Choroid plexus epithelial cell (primary cell): Measurements from ENCODE around the gene HOXC5.

Experiments used
- DNase-seq: peaks from one replicate; pipeline ENCODE4 v3.0.0-alpha.2; 2010; ENCODE audit warnings: low read depth
- H3K4me3 ChIP-seq: 2 replicates; pipeline ENCODE4 v1.5.1; 2011; ENCODE audit warnings: low read depth, mild to moderate bottlenecking, control low read depth, low read length, moderate library complexity
- TF ChIP-seq, protein P1 (sequence below): conservative IDR thresholded peaks from 2 replicates; pipeline ENCODE4 v1.5.1; 2011; ENCODE audit warnings: low read depth, mild to moderate bottlenecking, control low read depth, inconsistent platforms, low read length, moderate library complexity

The HOXC5 gene

DNA sequence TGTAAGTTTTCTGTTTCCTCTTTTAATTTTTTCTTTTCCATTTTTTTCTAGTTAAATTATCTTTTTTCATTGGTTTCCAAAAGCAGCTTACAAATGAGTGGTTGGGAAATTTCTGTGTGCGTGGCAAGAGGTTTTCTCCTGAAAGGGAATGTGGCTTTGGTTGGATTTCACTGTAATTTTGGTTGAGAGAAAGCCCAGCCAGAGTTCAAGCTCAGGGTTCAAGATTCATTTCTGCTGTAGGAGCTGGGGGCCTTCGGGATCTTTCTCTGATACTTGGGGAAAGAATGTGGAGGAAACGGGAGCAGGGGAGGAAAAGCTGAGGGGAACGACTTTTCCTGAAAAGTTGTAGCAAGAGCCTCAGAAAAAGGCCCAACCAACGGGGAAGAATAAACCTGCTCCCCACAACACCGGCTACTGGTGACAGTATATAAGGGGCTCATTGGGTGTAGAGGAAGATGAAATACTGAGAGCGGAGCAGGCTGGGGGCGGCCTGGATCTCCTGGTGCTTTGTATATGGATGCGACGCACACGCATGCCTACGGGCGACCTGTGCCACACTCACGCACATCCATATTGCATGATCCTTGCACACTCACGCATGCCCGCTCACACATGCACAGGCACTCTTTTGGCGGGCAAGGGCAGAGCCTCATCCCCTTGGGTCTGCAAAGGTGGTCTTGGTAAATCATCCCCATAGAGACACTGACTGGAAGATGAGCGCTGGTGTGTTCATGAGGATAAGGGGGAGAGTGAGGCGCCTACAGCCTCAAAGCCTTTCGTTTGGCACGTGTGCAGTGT is 46.0 kb upstream of the HOXC5 start:
- no peak for DNase-seq
- H3K4me3 ChIP-seq, result no peak overlapping the region
- TF ChIP-seq, protein P1, sequence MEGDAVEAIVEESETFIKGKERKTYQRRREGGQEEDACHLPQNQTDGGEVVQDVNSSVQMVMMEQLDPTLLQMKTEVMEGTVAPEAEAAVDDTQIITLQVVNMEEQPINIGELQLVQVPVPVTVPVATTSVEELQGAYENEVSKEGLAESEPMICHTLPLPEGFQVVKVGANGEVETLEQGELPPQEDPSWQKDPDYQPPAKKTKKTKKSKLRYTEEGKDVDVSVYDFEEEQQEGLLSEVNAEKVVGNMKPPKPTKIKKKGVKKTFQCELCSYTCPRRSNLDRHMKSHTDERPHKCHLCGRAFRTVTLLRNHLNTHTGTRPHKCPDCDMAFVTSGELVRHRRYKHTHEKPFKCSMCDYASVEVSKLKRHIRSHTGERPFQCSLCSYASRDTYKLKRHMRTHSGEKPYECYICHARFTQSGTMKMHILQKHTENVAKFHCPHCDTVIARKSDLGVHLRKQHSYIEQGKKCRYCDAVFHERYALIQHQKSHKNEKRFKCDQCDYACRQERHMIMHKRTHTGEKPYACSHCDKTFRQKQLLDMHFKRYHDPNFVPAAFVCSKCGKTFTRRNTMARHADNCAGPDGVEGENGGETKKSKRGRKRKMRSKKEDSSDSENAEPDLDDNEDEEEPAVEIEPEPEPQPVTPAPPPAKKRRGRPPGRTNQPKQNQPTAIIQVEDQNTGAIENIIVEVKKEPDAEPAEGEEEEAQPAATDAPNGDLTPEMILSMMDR, result no peak

DNA sequence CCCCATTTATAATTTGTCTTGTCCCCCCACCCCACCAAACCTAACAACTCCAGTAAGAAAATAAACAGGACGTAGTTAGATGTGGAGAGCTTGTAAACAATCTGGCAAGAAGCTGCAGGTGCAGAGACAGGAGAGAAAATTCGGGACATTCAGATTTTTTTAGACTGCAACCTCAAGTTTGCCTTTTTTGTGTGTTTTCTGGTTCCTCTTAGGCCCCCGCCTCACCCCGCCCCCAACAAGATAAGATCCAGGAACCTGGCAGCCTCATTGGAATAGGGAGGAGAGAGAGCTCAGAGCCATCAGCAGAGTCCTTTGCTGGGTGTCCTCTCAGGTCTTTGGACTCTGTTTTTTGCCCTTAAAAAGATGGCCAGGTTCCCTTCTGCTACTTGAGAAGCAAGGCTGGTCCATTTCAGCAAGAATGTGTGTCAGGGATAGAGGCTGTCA is 45.0 kb upstream of the HOXC5 start:
- no peak overlapping the region for H3K4me3 ChIP-seq
- TF ChIP-seq, protein P1, result no peak
- DNase-seq, result no peak

DNA sequence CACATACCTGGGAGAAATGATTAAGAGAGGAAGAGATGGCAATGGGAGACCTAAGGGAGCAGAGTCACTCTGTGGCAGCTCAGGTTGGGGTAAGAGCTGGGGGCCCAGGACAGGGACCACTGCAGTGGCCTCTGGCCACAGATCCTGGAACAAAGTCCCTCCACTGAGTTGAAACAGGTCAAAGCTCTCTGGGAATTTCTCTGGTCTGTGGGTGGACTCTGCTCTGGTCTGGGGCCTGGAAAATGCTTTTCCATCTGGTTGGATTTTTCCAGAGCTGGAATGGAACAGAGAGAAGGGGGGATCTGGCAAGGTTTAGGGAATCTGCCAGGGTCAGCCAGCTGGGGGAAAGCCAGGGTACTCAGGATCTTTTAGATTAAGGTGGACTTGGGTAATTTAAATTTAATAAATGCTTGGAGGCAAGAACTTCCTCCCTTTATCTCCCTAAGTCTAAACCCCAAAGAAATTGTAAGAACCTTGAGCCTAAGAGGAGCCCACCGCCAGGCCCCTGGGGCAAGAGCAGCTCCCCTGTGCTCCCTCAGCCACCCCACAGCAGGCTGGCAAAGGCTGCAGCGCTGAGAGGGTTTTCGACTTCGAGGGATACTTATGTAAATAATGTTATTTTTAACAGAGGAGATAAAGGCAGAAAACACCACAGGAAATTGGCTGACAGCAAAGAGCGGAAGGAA is 44.2 kb upstream of the HOXC5 start:
- no peak for DNase-seq
- TF ChIP-seq, protein P1, result no peak
- H3K4me3 ChIP-seq, result no peak overlapping the region

DNA sequence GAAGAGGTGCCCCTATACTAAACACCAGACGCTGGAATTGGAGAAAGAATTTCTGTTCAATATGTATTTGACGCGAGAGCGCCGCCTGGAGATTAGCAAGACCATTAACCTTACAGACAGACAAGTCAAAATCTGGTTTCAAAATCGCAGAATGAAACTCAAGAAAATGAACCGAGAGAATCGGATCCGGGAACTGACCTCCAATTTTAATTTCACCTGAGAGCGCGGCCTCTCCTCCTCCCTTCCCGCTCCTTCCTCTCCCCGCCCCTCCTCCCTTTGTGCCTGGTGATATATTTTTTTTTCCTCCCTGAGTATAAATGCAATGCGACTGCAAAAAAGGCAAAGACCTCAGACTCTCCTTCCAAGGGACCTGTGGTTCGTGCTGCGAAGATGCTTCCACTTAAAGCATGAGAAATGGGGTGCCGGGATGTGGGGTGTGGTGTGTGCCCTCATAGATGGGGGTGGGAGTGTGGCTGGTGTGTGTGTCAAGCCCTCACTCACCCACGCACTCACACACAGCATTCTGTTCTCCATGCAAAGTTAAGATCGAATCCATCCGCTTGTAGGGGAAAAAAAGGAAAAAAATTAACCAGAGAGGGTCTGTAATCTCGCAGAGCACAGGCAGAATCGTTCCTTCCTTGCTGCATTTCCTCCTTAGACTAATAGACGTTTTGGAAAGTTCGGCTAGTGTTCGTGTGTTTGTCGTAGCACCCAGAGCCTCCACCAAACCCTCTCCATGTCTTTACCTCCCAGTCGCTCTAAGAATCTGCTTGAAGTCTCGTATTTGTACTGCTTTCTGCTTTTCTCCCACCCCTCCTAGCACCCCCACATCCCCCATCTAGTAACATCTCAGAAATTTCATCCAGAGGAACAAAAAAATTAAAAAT is 43.4 kb upstream of the HOXC5 start:
- DNase-seq, result peak; percentile 66
- H3K4me3 ChIP-seq, result no peak overlapping the region
- TF ChIP-seq, protein P1, result peak; percentile 64

DNA sequence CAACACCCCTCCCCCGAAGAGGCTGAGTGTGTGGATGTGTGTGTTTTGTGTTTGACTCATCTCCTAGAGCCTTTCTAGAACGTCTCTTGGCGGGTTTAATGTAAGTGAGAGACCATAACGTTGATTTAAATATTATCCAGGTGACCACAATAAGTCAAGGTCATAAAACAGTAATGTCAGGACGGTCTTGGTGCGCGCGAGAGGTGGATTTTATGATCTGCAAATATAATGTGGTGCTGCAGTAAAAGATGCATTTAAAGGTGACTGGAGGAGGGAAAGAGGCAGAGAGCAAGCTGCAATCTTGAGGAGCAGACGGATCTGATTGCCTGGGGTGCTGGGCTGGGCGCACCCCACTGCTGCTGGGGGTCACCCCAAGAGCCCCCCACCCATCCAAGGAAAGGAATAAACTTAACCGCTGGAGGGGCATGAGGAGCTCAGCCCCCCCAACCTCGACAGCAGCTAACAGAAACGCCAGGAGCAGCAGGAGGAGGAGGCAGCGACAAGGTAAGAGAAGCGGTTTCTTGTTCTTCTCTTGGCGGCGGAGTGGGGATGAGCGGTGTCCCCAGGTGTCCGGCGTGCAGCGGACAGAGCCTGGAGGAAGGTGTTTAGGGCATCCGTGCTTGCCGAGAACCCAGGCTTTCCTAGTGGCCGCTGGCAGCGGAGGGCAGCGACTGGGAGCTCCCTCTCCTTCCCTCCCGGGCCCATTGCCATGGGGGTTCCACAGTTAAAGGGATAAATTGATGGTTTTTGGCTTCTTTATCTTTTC is 42.4 kb upstream of the HOXC5 start:
- no peak for DNase-seq
- H3K4me3 ChIP-seq, result no peak overlapping the region
- TF ChIP-seq, protein P1, result no peak

DNA sequence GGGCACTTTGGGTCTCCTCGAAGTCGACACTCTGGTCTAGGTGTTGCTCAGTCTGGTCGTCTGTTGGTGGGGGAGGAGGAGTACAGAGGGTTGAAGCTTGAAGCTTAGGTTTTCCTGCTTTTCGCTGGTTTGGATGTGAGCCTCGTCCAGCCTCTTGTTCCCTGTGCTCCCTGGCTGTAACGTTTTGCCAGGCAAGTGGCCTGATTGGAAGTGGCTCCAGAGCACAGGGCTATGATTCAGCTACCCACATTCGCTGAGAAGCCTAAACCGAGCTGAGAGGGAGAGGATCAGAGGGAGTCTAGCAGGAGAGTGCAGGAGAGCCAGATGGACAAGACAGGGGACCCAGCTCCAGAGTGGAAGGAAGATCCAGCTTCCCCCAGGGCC is 41.8 kb upstream of the HOXC5 start:
- no peak for DNase-seq
- no peak overlapping the region for H3K4me3 ChIP-seq

More for the DNA sequence above, 41.8 kb upstream of the HOXC5 start:
- TF ChIP-seq, protein P1, result no peak
